ENCODE measurements around the gene TM9SF3.
A peak's percentile ranks its signal among the peaks of the same experiment; 100 is the strongest.

Gene TM9SF3

GRCh38 chr10:96586419-96587263 is at the start of gene TM9SF3:
Gene TM9SF3 (minus strand): TSS chr10:96587012. CDS start chr10:96586835, 177 bp downstream.
- DNase-seq (ENCODE audit: low spot score), result peak; percentile 71

- DNase-seq (ENCODE audit: low spot score), result no peak
Observed at GRCh38 chr10:96636551-96636950, 49.7 kb upstream of the TM9SF3 start.

- no peak for DNase-seq (ENCODE audit: low spot score)
Observed at GRCh38 chr10:96632974-96633710, 46.3 kb upstream of the TM9SF3 start.

GRCh38 chr10:96627292-96627691 is 40.5 kb upstream of the TM9SF3 start:
- DNase-seq (ENCODE audit: low spot score), result no peak

- DNase-seq (ENCODE audit: low spot score), result no peak
Observed at GRCh38 chr10:96626795-96627194, 40.0 kb upstream of the TM9SF3 start.

GRCh38 chr10:96625173-96625572 is 38.4 kb upstream of the TM9SF3 start:
- no peak for DNase-seq (ENCODE audit: low spot score)

GRCh38 chr10:96622013-96622787 is 35.4 kb upstream of the TM9SF3 start:
- no peak for DNase-seq (ENCODE audit: low spot score)

GRCh38 chr10:96619796-96620773 is 33.3 kb upstream of the TM9SF3 start:
- no peak for DNase-seq (ENCODE audit: low spot score)

GRCh38 chr10:96619120-96619519 is 32.3 kb upstream of the TM9SF3 start:
- DNase-seq (ENCODE audit: low spot score), result no peak

GRCh38 chr10:96618653-96619052 is 31.8 kb upstream of the TM9SF3 start:
- peak; percentile 79 for DNase-seq (ENCODE audit: low spot score)

GRCh38 chr10:96616961-96617360 is 30.1 kb upstream of the TM9SF3 start:
- DNase-seq (ENCODE audit: low spot score), result no peak

- DNase-seq (ENCODE audit: low spot score), result no peak
Observed at GRCh38 chr10:96614515-96614914, 27.7 kb upstream of the TM9SF3 start.

GRCh38 chr10:96613576-96613975 is 26.8 kb upstream of the TM9SF3 start:
- DNase-seq (ENCODE audit: low spot score), result no peak

GRCh38 chr10:96612055-96612830 is 25.4 kb upstream of the TM9SF3 start:
- no peak for DNase-seq (ENCODE audit: low spot score)

GRCh38 chr10:96610817-96611216 is 24.0 kb upstream of the TM9SF3 start:
- no peak for DNase-seq (ENCODE audit: low spot score)

- DNase-seq (ENCODE audit: low spot score), result no peak
Observed at GRCh38 chr10:96609510-96609909, 22.7 kb upstream of the TM9SF3 start.

- DNase-seq (ENCODE audit: low spot score), result no peak
Observed at GRCh38 chr10:96608805-96609204, 22.0 kb upstream of the TM9SF3 start.

- no peak for DNase-seq (ENCODE audit: low spot score)
Observed at GRCh38 chr10:96608262-96608661, 21.4 kb upstream of the TM9SF3 start.

- DNase-seq (ENCODE audit: low spot score), result no peak
Observed at GRCh38 chr10:96606946-96607345, 20.1 kb upstream of the TM9SF3 start.

GRCh38 chr10:96606216-96606615 is 19.4 kb upstream of the TM9SF3 start:
- no peak for DNase-seq (ENCODE audit: low spot score)

All from pons (tissue), 1 donor.